Neural cell (in vitro differentiated cells): ENCODE data around the gene HIVEP1. TPM values are rescaled to one million over a fixed set of nuclear protein-coding genes. Genes with fewer than 3 reads are reported as not detected.

Source experiments
- H2AFZ ChIP-seq: fragments of 200-600, 300-800 bp; sonication (generic), shearing (Covaris generic); 2 replicates; pipeline ENCODE4 v1.6.0; 2014; ENCODE audit warnings: low read depth, mild to moderate bottlenecking, antibody characterized with exemption, low read length, moderate library complexity
- H3F3A ChIP-seq: fragments of 200-600 bp; shearing (Covaris generic); 2 replicates; pipeline ENCODE4 v1.6.1; 2016; ENCODE audit warnings: mild to moderate bottlenecking, moderate library complexity, mixed read lengths, antibody characterized with exemption, low read length; ENCODE audit not compliant: insufficient read depth, poor library complexity, severe bottlenecking
- H3K27ac ChIP-seq: fragments of 200-600, 300-800 bp; sonication (generic), shearing (Covaris generic); 2 replicates; pipeline ENCODE4 v1.5.1; 2014; ENCODE audit warnings: mild to moderate bottlenecking, low read length, moderate library complexity
- H3K27me3 ChIP-seq: fragments of 300-800, 200-600 bp; sonication (generic), shearing (Covaris generic); 2 replicates; pipeline ENCODE4 v1.6.0; 2014; ENCODE audit warnings: mild to moderate bottlenecking, low read depth, low read length, moderate library complexity; ENCODE audit not compliant: insufficient read depth
- H3K36me3 ChIP-seq: fragments of 300-800, 200-600 bp; sonication (generic), shearing (Covaris generic); 2 replicates; pipeline ENCODE4 v1.5.1; 2014; ENCODE audit warnings: mild to moderate bottlenecking, antibody characterized with exemption, low read length, moderate library complexity; ENCODE audit not compliant: insufficient read depth
- H3K4me2 ChIP-seq: fragments of 300-800, 200-600 bp; sonication (generic), shearing (Covaris generic); 2 replicates; pipeline ENCODE4 v1.6.0; 2014; ENCODE audit warnings: mild to moderate bottlenecking, low read length
- H3K4me3 ChIP-seq: fragments of 300-800, 200-600 bp; sonication (generic), shearing (Covaris generic); 2 replicates; pipeline ENCODE4 v1.5.1; 2014; ENCODE audit warnings: mild to moderate bottlenecking, low read length, moderate library complexity
- H3K79me2 ChIP-seq: fragments of 200-600 bp; shearing (Covaris generic); replicated peaks from 2 replicates; pipeline ENCODE4 v1.6.0; 2014; ENCODE audit warnings: mild to moderate bottlenecking, low read length, moderate library complexity; ENCODE audit not compliant: insufficient read depth
- H3K9ac ChIP-seq: fragments of 300-800, 200-600 bp; sonication (generic), shearing (Covaris generic); 2 replicates; pipeline ENCODE4 v1.6.1; 2016; ENCODE audit warnings: mild to moderate bottlenecking, low read length, mixed read lengths
- H3K9me2 ChIP-seq: fragments of 200-600 bp; shearing (Covaris generic); 2 replicates; pipeline ENCODE4 v1.6.1; 2016; ENCODE audit warnings: mild to moderate bottlenecking, low read length, mixed read lengths; ENCODE audit not compliant: insufficient read depth
- H3K9me3 ChIP-seq: fragments of 200-600, 300-800 bp; sonication (generic), shearing (Covaris generic); 2 replicates; pipeline ENCODE4 v1.6.1; 2016; ENCODE audit warnings: mild to moderate bottlenecking, mixed run types, low read length, moderate library complexity, mixed read lengths
- H4K20me1 ChIP-seq: fragments of 200-600 bp; shearing (Covaris generic); 2 replicates; pipeline ENCODE4 v1.6.1; 2016; ENCODE audit warnings: mild to moderate bottlenecking, mixed run types; ENCODE audit not compliant: insufficient read depth
- CTCF ChIP-seq: fragments of 450-650 bp; IDR thresholded peaks from 2 replicates; pipeline ENCODE4 v1.5.1; 2014; ENCODE audit warnings: antibody characterized with exemption, mild to moderate bottlenecking, moderate library complexity; ENCODE audit not compliant: poor library complexity, severe bottlenecking
- EP300 ChIP-seq: fragments of 450-650 bp; conservative IDR thresholded peaks from 2 replicates; pipeline ENCODE4 v1.6.1; 2014; ENCODE audit warnings: antibody characterized with exemption, mild to moderate bottlenecking, moderate library complexity; ENCODE audit not compliant: poor library complexity, severe bottlenecking
- EZH2 ChIP-seq: fragments of 200-600, 300-800 bp; shearing (Covaris generic), sonication (generic); IDR thresholded peaks from 2 replicates; pipeline ENCODE4 v1.6.1; 2014; ENCODE audit warnings: antibody characterized with exemption, low read length, borderline replicate concordance, mild to moderate bottlenecking; ENCODE audit not compliant: insufficient read depth, poor library complexity, severe bottlenecking
- MXI1 ChIP-seq: fragments of 450-650 bp; conservative IDR thresholded peaks from 2 replicates; pipeline ENCODE4 v1.6.1; 2014; ENCODE audit warnings: antibody characterized with exemption, mild to moderate bottlenecking; ENCODE audit not compliant: poor library complexity, severe bottlenecking
- POLR2AphosphoS5 ChIP-seq: IDR thresholded peaks from 2 replicates; pipeline ENCODE4 v1.6.1; 2012
- RAD21 ChIP-seq: fragments of 450-650 bp; conservative IDR thresholded peaks from 2 replicates; pipeline ENCODE4 v1.6.1; 2014; ENCODE audit warnings: antibody characterized with exemption, mild to moderate bottlenecking, moderate library complexity
- REST ChIP-seq: IDR thresholded peaks from 2 replicates; pipeline ENCODE4 v1.6.1; 2012; ENCODE audit warnings: borderline replicate concordance
- SMC3 ChIP-seq: fragments of 450-650 bp; conservative IDR thresholded peaks from 2 replicates; pipeline ENCODE4 v1.6.1; 2014; ENCODE audit warnings: antibody characterized with exemption, mild to moderate bottlenecking, moderate library complexity; ENCODE audit not compliant: poor library complexity
- TAF1 ChIP-seq: IDR thresholded peaks from 2 replicates; pipeline ENCODE4 v1.6.1; 2012; ENCODE audit warnings: low read depth
- polyA plus RNA-seq: library from polyadenylated mRNA; depleted of rRNA; stranded (reverse); fragments of >200 nt; gene quantifications from 2 replicates; pipeline ENCODE4 v1.2.3, GENCODE V29; 2014

HIVEP1 gene
- polyA plus RNA-seq, 1 donor from 2014 or later: 3.6 TPM

- Histone ChIP-seq H3K27ac (no peak overlapping the region), H2AFZ (no peak overlapping the region), H3K4me2 (no peak overlapping the region), H4K20me1 (no peaks in the 10 kb centered on the region), H3K9me2 (no peaks in the 10 kb centered on the region), H3K27me3 (no peaks in the 10 kb centered on the region), H3K36me3 (peaks cover 11% of the 10 kb centered on the region), H3F3A (no peaks in the 10 kb centered on the region), H3K9ac (no peak overlapping the region), H3K9me3 (no peaks in the 10 kb centered on the region), H3K4me3 (no peak overlapping the region), H3K79me2 (no peaks in the 10 kb centered on the region)
- no peak for TF ChIP-seq POLR2AphosphoS5
- no peak for TF ChIP-seq TAF1
- TF ChIP-seq EZH2: no peak
Observed at GRCh38 chr6:12165297-12165696, 153.2 kb downstream of the HIVEP1 start.

GRCh38 chr6:12165722-12166280 is 153.7 kb downstream of the HIVEP1 start:
- Histone ChIP-seq H3F3A (no peaks in the 10 kb centered on the region), H3K9ac (no peak overlapping the region), H3K27me3 (no peaks in the 10 kb centered on the region), H3K4me2 (no peak overlapping the region), H3K9me2 (no peaks in the 10 kb centered on the region), H3K79me2 (no peaks in the 10 kb centered on the region), H4K20me1 (no peaks in the 10 kb centered on the region), H3K36me3 (peaks cover 11% of the 10 kb centered on the region), H3K27ac (no peak overlapping the region), H2AFZ (no peak overlapping the region), H3K9me3 (no peaks in the 10 kb centered on the region), H3K4me3 (no peak overlapping the region)
- TF ChIP-seq SMC3 (no peak), REST (no peak), TAF1 (no peak), POLR2AphosphoS5 (no peak), CTCF (no peak), RAD21 (no peak), EZH2 (no peak), MXI1 (no peak), EP300 (no peak)
